ENCODE results near the gene BCL7A.

Gene BCL7A

DNA sequence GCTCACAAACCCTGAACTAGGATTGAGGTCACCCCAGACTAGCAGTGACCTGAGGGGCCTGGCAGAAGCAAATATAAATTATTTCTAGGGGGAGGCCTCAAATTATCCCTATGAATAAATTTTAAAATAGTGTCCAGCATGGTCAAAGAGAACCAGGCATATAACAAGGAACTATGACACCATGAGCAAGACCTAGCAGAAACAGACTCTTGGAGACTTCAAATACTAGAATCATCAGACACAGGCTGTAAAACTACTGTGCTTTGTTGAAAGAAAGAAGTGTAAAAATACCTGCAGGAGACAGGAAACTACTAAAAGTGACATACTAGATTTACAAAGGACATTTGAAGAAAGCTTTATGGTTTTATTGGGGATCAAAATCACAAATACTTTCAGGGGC is 3.2 kb upstream of the BCL7A start:
- no peak overlapping the region for H3K27ac ChIP-seq
- TF ChIP-seq, protein P1, sequence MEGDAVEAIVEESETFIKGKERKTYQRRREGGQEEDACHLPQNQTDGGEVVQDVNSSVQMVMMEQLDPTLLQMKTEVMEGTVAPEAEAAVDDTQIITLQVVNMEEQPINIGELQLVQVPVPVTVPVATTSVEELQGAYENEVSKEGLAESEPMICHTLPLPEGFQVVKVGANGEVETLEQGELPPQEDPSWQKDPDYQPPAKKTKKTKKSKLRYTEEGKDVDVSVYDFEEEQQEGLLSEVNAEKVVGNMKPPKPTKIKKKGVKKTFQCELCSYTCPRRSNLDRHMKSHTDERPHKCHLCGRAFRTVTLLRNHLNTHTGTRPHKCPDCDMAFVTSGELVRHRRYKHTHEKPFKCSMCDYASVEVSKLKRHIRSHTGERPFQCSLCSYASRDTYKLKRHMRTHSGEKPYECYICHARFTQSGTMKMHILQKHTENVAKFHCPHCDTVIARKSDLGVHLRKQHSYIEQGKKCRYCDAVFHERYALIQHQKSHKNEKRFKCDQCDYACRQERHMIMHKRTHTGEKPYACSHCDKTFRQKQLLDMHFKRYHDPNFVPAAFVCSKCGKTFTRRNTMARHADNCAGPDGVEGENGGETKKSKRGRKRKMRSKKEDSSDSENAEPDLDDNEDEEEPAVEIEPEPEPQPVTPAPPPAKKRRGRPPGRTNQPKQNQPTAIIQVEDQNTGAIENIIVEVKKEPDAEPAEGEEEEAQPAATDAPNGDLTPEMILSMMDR (conservative IDR thresholded peaks at IDR 0.05): no peak

DNA sequence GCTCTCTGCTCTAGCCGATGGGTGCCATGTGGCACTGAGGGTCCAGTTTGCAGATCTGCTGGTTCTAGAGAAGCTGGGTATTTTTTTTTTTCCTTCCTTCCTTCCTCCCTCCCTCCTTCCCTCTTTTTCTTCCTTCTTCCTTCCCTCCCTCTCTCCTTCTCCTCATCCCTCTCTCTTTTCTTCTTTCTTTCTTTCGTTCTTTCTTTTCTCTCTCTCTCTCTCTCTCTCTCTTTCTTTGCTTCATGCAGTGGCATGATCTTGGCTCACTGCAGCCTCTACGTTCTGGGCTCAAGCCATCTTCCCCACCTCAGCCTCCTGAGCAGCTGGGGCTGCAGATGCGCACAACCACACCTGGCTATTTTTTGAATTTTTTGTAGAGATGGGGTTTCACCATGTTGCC is 2.7 kb upstream of the BCL7A start:
- H3K27ac ChIP-seq: no peak overlapping the region
- TF ChIP-seq, protein P1 (conservative IDR thresholded peaks at IDR 0.05): no peak

DNA sequence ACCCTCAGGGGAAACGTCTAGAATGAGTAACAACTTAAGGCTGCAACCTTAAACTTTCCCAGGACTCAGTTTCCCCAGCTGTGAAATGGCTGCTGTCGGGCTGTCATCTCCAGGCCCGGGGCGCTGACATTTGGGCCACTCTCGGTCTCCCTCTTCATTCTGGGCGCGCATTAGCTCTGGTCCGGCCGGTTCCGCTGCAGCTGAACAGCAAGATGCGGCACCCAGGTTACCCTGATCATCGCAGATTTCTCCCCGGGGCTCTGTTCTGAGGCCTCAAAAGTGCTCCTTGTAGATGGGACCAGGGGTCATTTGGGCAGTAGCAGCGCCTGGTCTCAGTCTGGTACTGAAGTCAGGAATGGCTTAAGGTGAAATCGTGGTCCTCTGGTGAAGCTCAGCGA is 890 bp upstream of the BCL7A start:
- TF ChIP-seq, protein P1 (conservative IDR thresholded peaks at IDR 0.05): no peak
- H3K27ac ChIP-seq: peak overlapping the region; percentile 93

DNA sequence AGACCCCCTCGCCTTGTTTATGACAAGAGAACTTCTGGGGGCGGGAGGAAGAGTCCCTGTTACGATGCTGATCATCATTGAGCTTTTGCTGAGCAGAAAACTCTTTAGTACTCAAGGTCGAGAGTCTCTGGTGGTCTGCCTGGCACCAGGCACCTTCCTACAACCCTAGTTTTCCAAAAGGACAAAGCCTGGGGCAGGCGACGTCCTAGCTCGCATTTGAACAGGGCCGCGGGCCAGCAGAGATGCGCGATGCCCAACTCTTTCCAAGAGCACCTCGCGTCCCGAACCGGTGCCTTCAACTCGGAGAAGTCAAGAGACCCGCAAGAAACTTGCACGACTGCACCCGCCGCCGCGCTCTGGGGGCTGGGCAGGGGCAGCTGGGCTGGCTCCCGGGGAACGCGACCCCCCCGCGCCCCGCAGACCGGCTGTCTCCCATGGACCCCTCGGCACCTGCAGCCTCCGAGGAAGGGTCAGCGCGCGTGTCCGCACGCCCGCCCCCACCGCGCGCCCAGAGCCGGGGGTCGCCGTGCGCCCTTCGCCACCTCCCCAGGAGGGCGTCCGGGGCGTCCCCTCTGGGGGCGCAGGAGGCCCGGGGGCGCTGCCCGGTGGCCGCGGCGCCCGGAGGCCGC is 377 bp upstream of the BCL7A start:
- TF ChIP-seq, protein P1 (conservative IDR thresholded peaks at IDR 0.05): no peak
- H3K27ac ChIP-seq: peak overlapping the region; percentile 93

DNA sequence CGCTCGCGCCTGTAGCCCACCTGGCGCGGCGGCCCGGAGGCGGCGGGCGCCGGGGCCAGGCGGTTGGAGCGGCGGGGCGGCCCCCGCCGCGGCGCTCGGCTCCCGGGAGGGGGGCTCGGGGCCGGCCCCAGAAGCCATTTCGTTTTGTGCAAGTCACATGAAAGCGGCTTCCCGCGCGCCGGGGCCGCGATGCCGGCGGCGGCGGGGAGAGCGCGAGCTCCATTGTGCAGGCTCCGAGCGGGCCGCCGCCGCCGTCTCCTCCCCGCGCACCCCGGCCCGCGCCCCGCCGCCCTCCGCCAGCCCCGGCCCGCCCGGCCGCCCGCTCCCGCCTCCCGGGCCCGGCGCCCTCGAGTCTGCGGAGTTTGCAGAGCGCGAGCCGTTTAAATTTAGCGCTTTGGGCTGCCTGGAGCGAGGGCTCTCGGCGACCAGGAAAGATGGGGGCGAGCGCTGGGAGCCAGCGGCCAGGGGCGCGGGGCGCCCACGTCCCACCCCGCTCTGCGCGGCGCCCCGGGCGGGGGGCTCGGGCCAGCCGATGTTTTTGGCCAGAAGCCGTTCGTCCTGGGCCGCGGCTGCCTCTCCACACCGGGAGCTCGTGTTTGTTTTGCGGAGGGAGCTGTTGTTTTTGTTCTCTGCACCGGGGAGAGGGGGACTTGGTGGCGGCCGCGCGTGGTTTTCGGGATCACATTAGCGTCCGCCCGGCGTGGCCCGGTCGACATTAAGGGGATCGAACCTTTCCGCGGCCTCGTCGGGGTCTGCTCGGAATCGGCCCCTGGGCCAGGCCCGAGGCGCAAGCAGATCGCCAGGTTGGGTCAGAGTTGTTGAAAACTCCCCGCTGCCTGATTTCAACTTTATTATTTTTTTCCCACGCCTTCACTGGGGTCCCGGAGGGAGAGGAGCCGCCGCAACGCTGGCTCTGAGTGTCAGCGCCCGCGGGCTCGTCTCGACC is 982 bp downstream of the BCL7A start:
- peak overlapping the region; percentile 93 for H3K27ac ChIP-seq
- TF ChIP-seq, protein P1 (conservative IDR thresholded peaks at IDR 0.05): no peak

DNA sequence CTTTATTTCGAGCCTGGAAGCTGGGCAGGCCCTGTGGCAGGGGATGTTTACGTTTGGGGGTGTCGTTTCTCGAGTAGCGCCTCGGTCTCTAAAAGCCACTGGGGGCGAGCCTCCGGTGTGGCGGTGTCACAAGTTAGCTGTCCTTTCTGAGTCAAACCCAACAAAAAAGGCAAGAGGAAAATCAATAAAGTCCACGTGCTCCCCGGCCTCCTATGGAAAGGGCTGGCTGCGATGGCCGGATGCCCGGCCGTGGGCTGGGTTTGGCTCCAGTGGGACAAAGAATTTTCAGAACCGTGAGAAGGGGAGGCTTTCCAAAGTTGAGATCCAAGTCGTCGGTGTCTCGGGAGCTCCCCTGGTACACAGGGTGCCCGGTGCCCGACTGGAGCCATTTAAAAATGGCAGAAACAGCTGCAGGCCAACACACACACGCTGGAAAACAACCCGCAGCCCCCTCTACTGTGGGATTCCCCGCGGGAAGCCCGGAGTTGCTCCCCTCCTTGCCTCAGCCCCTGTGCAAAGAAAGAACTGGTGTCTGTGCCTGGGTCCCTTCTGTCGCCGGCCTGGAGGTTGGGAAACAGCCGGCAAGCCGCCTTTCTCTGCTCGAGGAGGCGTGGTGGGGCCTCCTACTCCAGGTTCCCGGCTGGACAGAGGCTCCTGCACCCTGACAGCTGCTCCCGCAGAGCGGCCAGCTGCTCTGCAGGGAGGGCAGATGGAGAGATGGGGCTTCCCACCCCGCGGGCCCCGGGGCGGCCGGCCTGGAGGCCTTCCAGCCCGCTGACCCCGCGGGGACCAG is 1.9 kb downstream of the BCL7A start:
- H3K27ac ChIP-seq: peak overlapping the region; percentile 93
- TF ChIP-seq, protein P1 (conservative IDR thresholded peaks at IDR 0.05): no peak

All from VCaP (cell line).